Measurements from ENCODE around the gene FANCM.

FANCM gene

DNA sequence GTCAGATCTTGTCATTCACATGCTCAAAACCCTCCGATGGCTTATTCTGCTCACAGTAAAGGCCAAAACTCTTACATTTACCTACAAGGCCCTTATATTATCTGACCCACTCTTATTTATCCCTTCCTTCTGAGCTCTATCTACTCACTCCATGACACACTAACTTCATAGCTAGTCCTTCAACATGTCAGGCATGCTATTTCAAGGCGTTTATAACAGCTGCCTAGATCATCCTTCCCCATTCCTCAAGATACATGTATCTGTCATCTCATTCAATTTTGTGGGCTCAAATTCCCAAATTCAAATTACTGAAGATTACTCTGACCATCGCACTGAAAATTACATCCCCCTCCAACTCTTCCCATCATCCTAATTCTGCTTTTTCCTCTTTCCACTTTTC, 110.4 kb downstream of the FANCM start:
- H3K4me3 Mint-ChIP-seq, result no peak overlapping the region
- no peak overlapping the region for H3K27ac Mint-ChIP-seq
- H3K27me3 Mint-ChIP-seq, result no peaks in the 10 kb centered on the region
- no peak for ATAC-seq
- H3K4me1 Mint-ChIP-seq, result peaks cover 12% of the 10 kb centered on the region
- H3K36me3 Mint-ChIP-seq, result peaks cover 10% of the 10 kb centered on the region
- no peaks in the 10 kb centered on the region for H3K9me3 Mint-ChIP-seq

DNA sequence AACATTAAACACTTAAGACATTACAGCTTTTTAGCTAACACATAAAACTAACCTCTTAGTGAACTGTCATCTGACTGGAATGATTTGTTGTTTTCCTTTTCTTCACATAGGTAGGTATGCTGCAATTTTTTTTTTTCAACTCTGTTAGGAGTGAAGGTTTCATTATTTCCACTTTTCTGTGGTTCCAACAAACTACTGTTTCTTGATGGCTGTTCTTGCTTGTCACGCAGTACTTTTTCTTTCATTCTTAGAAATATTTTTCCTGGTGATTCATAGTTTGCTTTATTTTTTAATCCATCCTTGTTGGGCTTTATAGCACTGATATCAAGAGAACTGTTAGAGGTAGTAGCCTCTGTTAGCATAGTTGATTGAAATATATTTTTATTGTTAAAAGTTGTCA, 111.0 kb downstream of the FANCM start:
- no peak for ATAC-seq
- peaks cover 17% of the 10 kb centered on the region for H3K4me1 Mint-ChIP-seq
- no peaks in the 10 kb centered on the region for H3K9me3 Mint-ChIP-seq
- peaks cover 5% of the 10 kb centered on the region for H3K36me3 Mint-ChIP-seq
- H3K27ac Mint-ChIP-seq, result no peak overlapping the region
- no peaks in the 10 kb centered on the region for H3K27me3 Mint-ChIP-seq
- no peak overlapping the region for H3K4me3 Mint-ChIP-seq

DNA sequence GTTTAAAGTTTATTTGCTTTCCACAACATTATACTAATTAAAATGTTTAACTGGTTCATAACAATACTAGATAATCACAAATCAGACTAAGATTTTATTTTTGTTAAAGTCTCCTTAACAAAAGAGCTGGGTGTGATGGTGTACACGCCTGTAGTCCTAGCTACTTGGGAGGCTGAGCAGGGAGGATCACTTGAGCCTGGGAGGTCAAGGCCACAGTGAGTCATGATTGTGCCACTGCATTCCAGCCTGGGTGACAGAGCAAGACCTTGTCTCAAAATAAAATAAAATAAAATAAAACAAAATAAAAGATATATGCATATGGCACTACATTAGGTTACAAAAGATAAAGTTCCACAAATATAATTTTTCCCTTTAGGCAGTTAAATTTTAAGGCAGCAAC, 111.7 kb downstream of the FANCM start:
- no peaks in the 10 kb centered on the region for H3K9me3 Mint-ChIP-seq
- H3K4me3 Mint-ChIP-seq, result no peak overlapping the region

DNA sequence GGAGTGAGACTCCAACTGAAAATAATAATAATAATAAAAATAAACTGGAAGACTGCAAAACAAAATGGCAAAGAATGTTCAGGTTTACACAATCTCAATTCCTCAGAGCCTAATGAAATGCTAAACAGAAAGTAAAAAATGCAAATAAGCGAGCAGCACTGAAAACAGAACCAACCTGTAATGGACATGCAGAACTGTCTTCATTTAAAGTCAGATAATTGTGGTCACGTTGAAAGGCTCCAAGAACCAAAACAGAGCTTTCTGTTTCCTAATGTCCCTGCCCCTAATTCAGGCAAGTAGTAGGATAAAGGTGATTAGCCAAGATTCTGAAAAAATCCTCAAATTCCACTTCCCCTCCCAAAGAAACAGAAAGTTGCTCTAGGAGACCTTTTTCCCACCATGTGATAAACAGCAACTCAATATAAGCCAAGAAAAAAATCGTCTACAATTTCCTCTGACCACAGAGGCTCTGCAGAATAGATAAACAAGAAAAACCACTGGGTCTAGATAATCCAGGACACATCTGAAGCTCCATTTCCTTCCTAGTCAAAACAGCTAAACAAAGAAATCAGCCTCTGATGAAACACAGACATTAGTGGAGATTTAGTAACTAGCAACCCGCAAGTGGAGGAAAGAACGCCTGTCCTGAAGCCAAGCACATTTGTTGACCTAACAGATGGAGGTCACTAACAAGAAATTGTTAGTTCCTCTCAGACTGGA, 114.3 kb downstream of the FANCM start:
- ATAC-seq, result no peak

More for the DNA sequence above, 111.7 kb downstream of the FANCM start:
- Mint-ChIP-seq H3K36me3 (no peaks in the 10 kb centered on the region), H3K4me1 (peaks cover 17% of the 10 kb centered on the region), H3K27me3 (no peaks in the 10 kb centered on the region), H3K27ac (no peak overlapping the region)
- no peak for ATAC-seq

More for the DNA sequence above, 114.3 kb downstream of the FANCM start:
- Mint-ChIP-seq H3K9me3 (no peaks in the 10 kb centered on the region), H3K27ac (peak overlapping the region; percentile 75), H3K4me3 (peak overlapping the region; percentile 74), H3K27me3 (no peaks in the 10 kb centered on the region), H3K4me1 (peaks cover 17% of the 10 kb centered on the region), H3K36me3 (no peaks in the 10 kb centered on the region)

Data from stimulated activated memory B cell treated with anti-CD40 and anti-IgM and Interleukin-4, amounts not matched to agents 10 μg/mL and 1 μg/mL and 100 μg/mL, for 72 hours (primary cell).